NCI-H345 treated with DMSO at 0.1 percent for 48 hours (cell line): ENCODE data around the gene ABHD5.
"Not testable (repeated sequence)": the region's sequence is repeated elsewhere in the genome, so short reads cannot be mapped to it uniquely, and the experiment has no call there.

Experiments
- DNase-seq: peaks from one replicate; lab custom pipeline; 2025; ENCODE audit not compliant: unreplicated experiment; lab: John Stamatoyannopoulos, UW

Gene ABHD5

GRCh38 chr3:43690400-43691119 is at the start of gene ABHD5:
TSS of gene ABHD5 (plus strand) at chr3:43690938. CDS start at chr3:43690993, 55 bp downstream.
- peak; percentile 81 for DNase-seq

- DNase-seq: no peak
Measured at GRCh38 chr3:43641306-43642114, 49.2 kb upstream of the ABHD5 start.

GRCh38 chr3:43644443-43644842 is 46.3 kb upstream of the ABHD5 start:
- DNase-seq: no peak

- DNase-seq: no peak
Measured at GRCh38 chr3:43647331-43648166, 43.2 kb upstream of the ABHD5 start.

GRCh38 chr3:43648957-43649356 is 41.8 kb upstream of the ABHD5 start:
- no peak for DNase-seq

- no peak for DNase-seq
Measured at GRCh38 chr3:43649365-43649968, 41.3 kb upstream of the ABHD5 start.

GRCh38 chr3:43650345-43650744 is 40.4 kb upstream of the ABHD5 start:
- no peak for DNase-seq

GRCh38 chr3:43656390-43656789 is 34.3 kb upstream of the ABHD5 start:
- not testable (repeated sequence) for DNase-seq

- DNase-seq: no peak
Measured at GRCh38 chr3:43659250-43659880, 31.4 kb upstream of the ABHD5 start.

- not testable (repeated sequence) for DNase-seq
Measured at GRCh38 chr3:43661376-43661775, 29.4 kb upstream of the ABHD5 start.

- DNase-seq: not testable (repeated sequence)
Measured at GRCh38 chr3:43665011-43665410, 25.7 kb upstream of the ABHD5 start.

- DNase-seq: no peak
Measured at GRCh38 chr3:43670635-43671522, 19.9 kb upstream of the ABHD5 start.

- DNase-seq: no peak
Measured at GRCh38 chr3:43674345-43675085, 16.2 kb upstream of the ABHD5 start.

GRCh38 chr3:43675593-43675992 is 15.1 kb upstream of the ABHD5 start:
- no peak for DNase-seq

- no peak for DNase-seq
Measured at GRCh38 chr3:43676441-43676840, 14.3 kb upstream of the ABHD5 start.

- not testable (repeated sequence) for DNase-seq
Measured at GRCh38 chr3:43678375-43678774, 12.4 kb upstream of the ABHD5 start.

GRCh38 chr3:43678887-43679449 is 11.8 kb upstream of the ABHD5 start:
- DNase-seq: not testable (repeated sequence)

GRCh38 chr3:43680857-43681256 is 9.9 kb upstream of the ABHD5 start:
- DNase-seq: not testable (repeated sequence)
